IPS DF 6.9 (cell line): ENCODE data around the gene HSPB7.
"Not testable (repeated sequence)": the region's sequence is repeated elsewhere in the genome, so short reads cannot be mapped to it uniquely, and the experiment has no call there.

Experiments
- DNase-seq: peaks from one replicate; pipeline ENCODE4 v3.0.0-alpha.2; 2013; ENCODE audit warnings: low read depth, low spot score
- H3K27ac ChIP-seq: one replicate; pipeline ENCODE4 v1.5.1; 2013; ENCODE audit warnings: low read length, control low read depth
- H3K27me3 ChIP-seq: 2 replicates; pipeline ENCODE4 v1.6.1; 2013; ENCODE audit warnings: mild to moderate bottlenecking, low read length; ENCODE audit not compliant: control insufficient read depth, insufficient read depth
- H3K36me3 ChIP-seq: 2 replicates; pipeline ENCODE4 v1.6.1; 2013; ENCODE audit warnings: low read length; ENCODE audit not compliant: control insufficient read depth, insufficient read depth
- H3K4me1 ChIP-seq: 2 replicates; pipeline ENCODE4 v1.6.1; 2013; ENCODE audit warnings: low read length; ENCODE audit not compliant: control insufficient read depth, insufficient read depth
- H3K4me3 ChIP-seq: 2 replicates; pipeline ENCODE4 v1.5.1; 2013; ENCODE audit warnings: mild to moderate bottlenecking, low read length
- H3K9me3 ChIP-seq: 2 replicates; pipeline ENCODE4 v1.6.1; 2013; ENCODE audit warnings: low read length, inconsistent platforms; ENCODE audit not compliant: control insufficient read depth, insufficient read depth
- WGBS: extraction: QIAGEN DNeasy Blood & Tissue Kit; methylation state at CpG from one replicate; pipeline ENCODE4 v1.1.7; 2013; ENCODE audit warnings: mixed read lengths, missing lambda C conversion rate; ENCODE audit not compliant: insufficient read length, insufficient coverage; 5-methylcytosine and 5-hydroxymethylcytosine counted together

The HSPB7 gene

GRCh38 chr1:16021681-16022080, 3.8 kb upstream of the HSPB7 start, which contains the start of gene CLCNKA:
Gene CLCNKA, plus strand, starts transcription at chr1:16022036. Its CDS starts 584 bp downstream, at chr1:16022620.
- Histone ChIP-seq H3K4me3 (no peak within 1 kb of the TSS), H3K27me3 (no peaks in the 10 kb centered on the region), H3K4me1 (peaks cover 7% of the 10 kb centered on the region), H3K9me3 (no peaks in the 10 kb centered on the region), H3K36me3 (no peaks in the 10 kb centered on the region; the same call in 1 of the 2 replicates), H3K27ac (no peak within 1 kb of the TSS)
- DNase-seq: no peak
- no CpG with 5 or more reads among the region's 6 CpGs for WGBS

- no CpG with 5 or more reads among the region's 9 CpGs for WGBS
- not testable (repeated sequence) for H3K27ac ChIP-seq, H3K4me1 ChIP-seq, H3K36me3 ChIP-seq, H3K9me3 ChIP-seq, H3K4me3 ChIP-seq, DNase-seq, H3K27me3 ChIP-seq
Measured at GRCh38 chr1:16020878-16021277, 3.0 kb upstream of the HSPB7 start.

GRCh38 chr1:16020325-16020724, 2.5 kb upstream of the HSPB7 start:
- Histone ChIP-seq H3K9me3 (no peaks in the 10 kb centered on the region), H3K36me3 (no peaks in the 10 kb centered on the region; the same call in 1 of the 2 replicates), H3K27ac (no peak overlapping the region), H3K27me3 (no peaks in the 10 kb centered on the region), H3K4me3 (no peak overlapping the region), H3K4me1 (peaks cover 8% of the 10 kb centered on the region)
- no CpG with 5 or more reads among the region's 6 CpGs for WGBS
- DNase-seq: no peak

GRCh38 chr1:16019644-16020277, 1.9 kb upstream of the HSPB7 start:
- Histone ChIP-seq H3K4me3 (no peak overlapping the region), H3K4me1 (peaks cover 8% of the 10 kb centered on the region), H3K36me3 (no peaks in the 10 kb centered on the region; the same call in 1 of the 2 replicates), H3K9me3 (no peaks in the 10 kb centered on the region), H3K27me3 (no peaks in the 10 kb centered on the region), H3K27ac (no peak overlapping the region)
- DNase-seq: no peak
- no CpG with 5 or more reads among the region's 9 CpGs for WGBS

- no CpG with 5 or more reads among the region's 23 CpGs for WGBS
- Histone ChIP-seq H3K4me1 (peaks cover 8% of the 10 kb centered on the region), H3K27me3 (no peaks in the 10 kb centered on the region)
Measured at GRCh38 chr1:16018749-16019643, 1.2 kb upstream of the HSPB7 start.

GRCh38 chr1:16018308-16018707, 465 bp upstream of the HSPB7 start:
- WGBS: no CpG with 5 or more reads among the region's 4 CpGs
- no peak for DNase-seq
- Histone ChIP-seq H3K4me1 (peaks cover 9% of the 10 kb centered on the region), H3K4me3 (no peak overlapping the region), H3K9me3 (no peaks in the 10 kb centered on the region), H3K36me3 (no peaks in the 10 kb centered on the region), H3K27me3 (no peaks in the 10 kb centered on the region), H3K27ac (no peak overlapping the region)

More at GRCh38 chr1:16018749-16019643, 1.2 kb upstream of the HSPB7 start:
- Histone ChIP-seq H3K4me3 (no peak overlapping the region), H3K9me3 (no peaks in the 10 kb centered on the region), H3K36me3 (no peaks in the 10 kb centered on the region), H3K27ac (no peak overlapping the region)
- DNase-seq: no peak

GRCh38 chr1:16017076-16017460, 775 bp downstream of the HSPB7 start:
- no peak for DNase-seq

GRCh38 chr1:16015960-16016901, 1.6 kb downstream of the HSPB7 start:
- no peak overlapping the region for H3K4me3 ChIP-seq
- H3K36me3 ChIP-seq: no peaks in the 10 kb centered on the region
- H3K27me3 ChIP-seq: no peaks in the 10 kb centered on the region
- DNase-seq: no peak
- WGBS: no CpG with 5 or more reads among the region's 23 CpGs
- peaks cover 13% of the 10 kb centered on the region for H3K4me1 ChIP-seq
- no peaks in the 10 kb centered on the region for H3K9me3 ChIP-seq
- H3K27ac ChIP-seq: no peak overlapping the region

More at GRCh38 chr1:16017076-16017460, 775 bp downstream of the HSPB7 start:
- Histone ChIP-seq H3K36me3 (no peaks in the 10 kb centered on the region), H3K9me3 (no peaks in the 10 kb centered on the region), H3K27ac (no peak overlapping the region), H3K4me1 (peaks cover 13% of the 10 kb centered on the region), H3K4me3 (no peak overlapping the region), H3K27me3 (no peaks in the 10 kb centered on the region)
- WGBS: no CpG with 5 or more reads among the region's 10 CpGs

GRCh38 chr1:16015491-16015890, 2.4 kb downstream of the HSPB7 start:
- Histone ChIP-seq H3K9me3 (no peaks in the 10 kb centered on the region), H3K36me3 (no peaks in the 10 kb centered on the region), H3K27ac (no peak overlapping the region), H3K27me3 (no peaks in the 10 kb centered on the region), H3K4me3 (no peak overlapping the region), H3K4me1 (peaks cover 13% of the 10 kb centered on the region)
- no CpG with 5 or more reads among the region's 25 CpGs for WGBS
- DNase-seq: no peak
